ENCODE measurements around the gene MSRB3. TPM values are rescaled to one million over a fixed set of nuclear protein-coding genes. Genes with fewer than 3 reads are reported as not detected.

MSRB3 gene
- total and polyA plus RNA-seq, 2 of the 8 experiments (the other 6 are each of a cell fraction or from before 2014, with no cell fraction given), result 0.32 to 1.2 TPM

DNA sequence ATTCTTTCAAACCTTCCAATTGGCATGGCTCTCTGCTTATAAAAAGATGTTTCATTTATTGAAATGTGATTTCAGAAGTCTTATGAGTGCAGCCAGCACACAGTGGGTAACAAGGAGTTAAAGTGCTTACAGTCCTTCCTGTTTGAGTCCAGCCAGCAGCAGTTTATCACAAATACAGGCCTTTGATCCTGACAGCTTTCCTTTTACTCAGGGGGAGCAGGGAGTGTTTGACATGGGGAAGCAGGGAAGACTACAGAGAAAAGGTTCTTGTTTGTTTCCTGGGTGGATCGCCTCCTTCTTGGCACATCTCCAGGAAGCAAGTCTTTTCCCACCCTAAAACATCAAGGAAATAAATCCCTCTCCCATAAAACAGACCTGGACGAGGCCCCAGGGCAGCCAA, 216.1 kb downstream of the MSRB3 start (continued):
- no peak for TF ChIP-seq CEBPB (IDR thresholded peaks at IDR 0.05; ENCODE audit: low read depth, low read length)
